Measurements from ENCODE around the gene RAMP3. TPM values are rescaled to one million over a fixed set of nuclear protein-coding genes. Genes with fewer than 3 reads are reported as not detected.

Gene RAMP3
- total and polyA plus RNA-seq, 11 donors = 19.2 to 107 (median 38.9) TPM

DNA sequence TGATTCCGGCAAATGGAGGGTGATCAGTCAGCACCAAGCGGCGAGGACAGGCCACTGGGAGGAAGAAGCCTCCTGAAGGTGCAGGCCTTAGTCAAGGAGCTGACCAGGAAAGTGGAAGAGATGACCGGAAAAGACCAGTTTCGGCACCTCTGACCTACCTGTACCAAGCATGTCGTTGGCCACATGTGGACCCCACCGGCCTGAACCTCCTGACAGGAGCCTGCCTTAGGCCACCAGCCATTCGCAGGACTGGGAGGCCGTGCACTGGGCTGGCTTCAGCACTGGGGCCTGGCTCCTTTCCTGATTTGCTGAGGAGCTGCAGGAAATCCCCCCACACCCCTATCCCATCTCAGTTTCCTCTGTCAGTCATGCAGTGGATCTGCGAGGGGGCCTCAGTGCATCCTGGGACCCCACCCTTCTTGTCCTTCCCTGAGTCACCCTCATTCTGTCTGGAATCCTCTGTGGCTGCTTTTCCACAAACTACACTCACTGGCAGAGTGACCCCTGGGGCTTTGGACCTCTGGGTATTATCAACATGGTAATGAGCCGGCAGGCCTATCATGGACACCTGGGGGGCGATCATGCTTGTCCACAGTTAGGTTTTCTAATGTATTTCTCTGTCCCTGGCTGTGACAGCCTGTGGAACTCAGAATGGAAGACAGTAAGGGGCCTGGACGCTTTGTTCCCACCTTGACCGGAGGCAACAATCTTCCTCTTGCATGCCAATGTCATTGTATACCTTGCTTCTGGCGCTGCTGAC, 33.0 kb downstream of the RAMP3 start:
- no peak for ATAC-seq
- Histone ChIP-seq H3K27ac (no peak overlapping the region), H3K27me3 (no peaks in the 10 kb centered on the region), H3K9me3 (no peaks in the 10 kb centered on the region), H3K36me3 (peaks cover 0 to 7% (median 0%) of the 10 kb centered on the region in 9 donors), H3K4me1 (peaks cover 0 to 24% (median 0%) of the 10 kb centered on the region in 12 donors), H3K4me3 (no peak overlapping the region)
- DNase-seq = no peak
- intact Hi-C loops (cut with DNase I) = no loop called here
- WGBS, 4 donors = 82 to 88% (median 86%) methylated on average over 12 to 15 of the region's 15 CpGs
- TF ChIP-seq, protein P1, sequence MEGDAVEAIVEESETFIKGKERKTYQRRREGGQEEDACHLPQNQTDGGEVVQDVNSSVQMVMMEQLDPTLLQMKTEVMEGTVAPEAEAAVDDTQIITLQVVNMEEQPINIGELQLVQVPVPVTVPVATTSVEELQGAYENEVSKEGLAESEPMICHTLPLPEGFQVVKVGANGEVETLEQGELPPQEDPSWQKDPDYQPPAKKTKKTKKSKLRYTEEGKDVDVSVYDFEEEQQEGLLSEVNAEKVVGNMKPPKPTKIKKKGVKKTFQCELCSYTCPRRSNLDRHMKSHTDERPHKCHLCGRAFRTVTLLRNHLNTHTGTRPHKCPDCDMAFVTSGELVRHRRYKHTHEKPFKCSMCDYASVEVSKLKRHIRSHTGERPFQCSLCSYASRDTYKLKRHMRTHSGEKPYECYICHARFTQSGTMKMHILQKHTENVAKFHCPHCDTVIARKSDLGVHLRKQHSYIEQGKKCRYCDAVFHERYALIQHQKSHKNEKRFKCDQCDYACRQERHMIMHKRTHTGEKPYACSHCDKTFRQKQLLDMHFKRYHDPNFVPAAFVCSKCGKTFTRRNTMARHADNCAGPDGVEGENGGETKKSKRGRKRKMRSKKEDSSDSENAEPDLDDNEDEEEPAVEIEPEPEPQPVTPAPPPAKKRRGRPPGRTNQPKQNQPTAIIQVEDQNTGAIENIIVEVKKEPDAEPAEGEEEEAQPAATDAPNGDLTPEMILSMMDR (IDR thresholded peaks at IDR 0.05) = no peak
- TF ChIP-seq POLR2A (IDR thresholded peaks at IDR 0.05) = no peak

DNA sequence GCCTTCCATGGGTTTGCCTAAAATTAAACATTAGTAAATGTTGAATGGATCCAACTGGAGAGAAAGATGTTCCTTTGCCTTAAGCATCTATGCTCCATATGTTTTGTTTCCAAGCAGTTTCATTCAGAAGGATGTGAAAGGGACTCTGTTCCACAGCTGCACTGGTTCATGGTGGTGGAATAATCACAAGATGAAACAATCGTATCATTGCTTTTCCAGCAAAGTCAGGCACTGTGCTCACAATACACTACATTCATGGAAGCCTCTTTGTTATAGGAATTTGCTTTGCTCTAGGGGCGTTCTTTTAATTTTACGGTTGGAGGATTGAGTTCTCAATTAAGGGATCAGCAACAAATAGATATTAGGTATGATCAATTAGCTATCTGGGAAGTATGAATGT, 33.8 kb downstream of the RAMP3 start:
- 87 to 88% (median 88%) methylated on average over 3 of the region's 3 CpGs for WGBS, 4 donors
- no peak overlapping the region for H3K27ac ChIP-seq
- intact Hi-C loops (cut with DNase I) = no loop called here

DNA sequence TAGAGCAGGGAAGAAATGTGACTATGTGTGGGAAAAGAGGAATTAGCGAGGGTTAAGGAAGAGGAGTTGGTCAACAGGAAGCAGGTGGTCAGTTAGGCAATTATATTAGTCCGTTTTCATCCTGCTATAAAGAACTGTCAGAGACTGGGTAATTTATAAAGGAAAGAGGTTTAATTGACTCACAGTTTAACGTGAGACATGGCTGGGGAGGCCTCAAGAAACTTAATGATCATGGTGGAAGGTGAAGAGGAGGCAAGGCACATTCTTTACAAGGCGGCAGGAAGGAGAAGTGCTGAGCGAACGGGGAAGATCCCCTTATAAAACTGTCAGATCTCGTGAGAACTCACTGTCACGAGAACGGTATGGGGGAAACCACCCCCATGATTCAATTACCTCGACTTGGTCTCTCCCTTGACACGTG, 35.0 kb downstream of the RAMP3 start:
- TF ChIP-seq, protein P1 (IDR thresholded peaks at IDR 0.05) = no peak
- TF ChIP-seq POLR2A (IDR thresholded peaks at IDR 0.05) = no peak
- peak in 2 of 4 donors; percentile 31 to 39 for ATAC-seq
- WGBS, 4 donors = 54 to 60% (median 59%) methylated on average over 11 of the region's 11 CpGs
- Histone ChIP-seq H3K27me3 (no peaks in the 10 kb centered on the region), H3K4me1 (peaks cover 0 to 24% (median 0%) of the 10 kb centered on the region in 12 donors), H3K27ac (peak overlapping the region in 3 of 12 donors; percentile 12 to 60 (median 17)), H3K4me3 (peak overlapping the region in 2 of 12 donors; percentile 5 to 17), H3K36me3 (no peaks in the 10 kb centered on the region), H3K9me3 (no peaks in the 10 kb centered on the region)
- DNase-seq = no peak
- intact Hi-C loops (cut with DNase I) = no loop called here

More for the DNA sequence above, 33.8 kb downstream of the RAMP3 start:
- H3K4me3 ChIP-seq = peak overlapping the region in 1 of 12 donors; percentile 5
- ATAC-seq (no peak), DNase-seq (no peak)
- no peaks in the 10 kb centered on the region for H3K9me3 ChIP-seq
- peaks cover 0 to 24% (median 0%) of the 10 kb centered on the region in 12 donors for H3K4me1 ChIP-seq
- no peaks in the 10 kb centered on the region for H3K27me3 ChIP-seq
- TF ChIP-seq POLR2A (IDR thresholded peaks at IDR 0.05) = no peak
- TF ChIP-seq, protein P1 (IDR thresholded peaks at IDR 0.05) = no peak
- H3K36me3 ChIP-seq = peaks cover 0 to 5% (median 0%) of the 10 kb centered on the region in 9 donors

DNA sequence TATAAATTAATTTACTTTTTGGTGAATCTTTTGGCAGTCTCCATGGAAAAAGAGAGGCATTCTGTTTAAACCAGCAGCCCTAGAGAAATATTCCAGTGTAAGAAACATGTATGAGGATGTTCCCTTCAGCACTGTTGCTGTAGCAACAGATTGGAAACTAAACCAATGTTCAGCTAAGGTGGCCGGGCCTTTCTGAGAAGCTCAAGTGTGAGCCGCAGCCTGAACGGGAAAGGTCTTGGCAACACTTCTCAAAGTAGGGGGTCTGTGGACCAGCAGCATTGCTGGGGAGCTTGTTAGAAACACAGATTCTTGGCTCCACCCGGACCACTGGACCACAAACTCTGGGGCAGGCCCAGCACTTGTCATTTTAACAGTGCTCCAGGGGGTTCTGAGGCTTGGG, 36.2 kb downstream of the RAMP3 start:
- Histone ChIP-seq H3K4me1 (peaks cover 0 to 24% (median 0%) of the 10 kb centered on the region in 12 donors), H3K9me3 (no peaks in the 10 kb centered on the region), H3K27ac (peak overlapping the region in 1 of 12 donors; percentile 60), H3K27me3 (no peaks in the 10 kb centered on the region), H3K36me3 (no peaks in the 10 kb centered on the region), H3K4me3 (no peak overlapping the region)
- peak in 1 of 5 donors; percentile 3 for DNase-seq
- no peak for TF ChIP-seq POLR2A (IDR thresholded peaks at IDR 0.05)
- TF ChIP-seq, protein P1 (IDR thresholded peaks at IDR 0.05) = no peak
- WGBS, 4 donors = 88 to 92% (median 89%) methylated on average over 4 of the region's 4 CpGs
- no peak for ATAC-seq
- intact Hi-C loops (cut with DNase I) = no loop called here
